Measurements from ENCODE around the gene PARD6B.
"Not testable (repeated sequence)": the region's sequence is repeated elsewhere in the genome, so short reads cannot be mapped to it uniquely, and the experiment has no call there.

The PARD6B gene

GRCh38 chr20:50800986-50801746, 69.8 kb downstream of the PARD6B start:
- DNase-seq: not testable (repeated sequence)

DNA sequence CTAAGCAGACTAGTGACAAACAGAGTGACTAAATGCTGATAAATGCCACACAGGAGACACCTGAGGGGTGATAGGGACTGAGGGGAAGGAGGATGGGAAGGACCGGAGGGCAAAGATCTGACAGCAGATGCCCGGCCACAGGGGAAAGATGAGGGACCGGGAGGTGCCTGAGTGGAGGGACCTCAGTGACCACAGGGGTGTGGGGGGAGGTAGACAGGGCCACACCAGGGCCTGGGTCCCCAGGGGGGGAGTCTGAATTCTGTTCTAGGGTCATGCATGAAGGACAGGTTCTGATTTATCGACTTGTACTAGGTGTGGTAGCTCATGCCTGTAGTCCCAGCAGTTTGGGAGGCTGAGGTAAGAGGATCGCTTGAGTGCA, 70.4 kb downstream of the PARD6B start:
- no peak for DNase-seq

GRCh38 chr20:50802289-50802688, 70.9 kb downstream of the PARD6B start:
- no peak for DNase-seq

- no peak for DNase-seq
Observed at GRCh38 chr20:50804437-50805348, 73.3 kb downstream of the PARD6B start.

DNA sequence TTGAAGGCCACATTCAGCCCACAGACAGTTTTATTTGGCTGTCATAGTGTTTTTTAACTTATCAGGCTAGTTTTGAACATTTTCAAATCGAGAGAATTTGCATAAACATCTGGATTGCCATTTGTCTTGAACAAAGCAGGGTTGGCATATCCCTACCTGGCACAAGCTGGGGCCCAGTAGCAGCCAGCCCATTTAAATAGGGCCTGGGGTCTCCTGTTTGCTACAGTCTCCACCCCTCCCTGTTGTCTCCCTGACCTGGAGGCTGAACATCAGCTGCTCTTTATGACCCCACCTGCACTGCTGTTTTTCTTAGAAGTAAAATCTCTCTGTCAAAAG, 73.9 kb downstream of the PARD6B start:
- no peak for DNase-seq

GRCh38 chr20:50806126-50806768, 74.9 kb downstream of the PARD6B start:
- no peak for DNase-seq

All from NCI-H1436 (cell line).